HFFc6 (cell line): ENCODE data around the gene PTRH1. TPM values are rescaled to one million over a fixed set of nuclear protein-coding genes. Genes with fewer than 3 reads are reported as not detected.
"Not testable (repeated sequence)": the region's sequence is repeated elsewhere in the genome, so short reads cannot be mapped to it uniquely, and the experiment has no call there.

ENCODE experiments used
- DNase-seq: peaks from one replicate; pipeline ENCODE4 v3.0.0-alpha.2; 2018
- H3K27ac Mint-ChIP-seq: 2 replicates; pipeline ENCODE4 v1.8.0; 2020; ENCODE audit warnings: mild to moderate bottlenecking, mixed read lengths
- H3K27me3 Mint-ChIP-seq: 2 replicates; pipeline ENCODE4 v1.8.0; 2021; ENCODE audit warnings: mild to moderate bottlenecking, moderate library complexity, mixed read lengths; ENCODE audit not compliant: insufficient read depth
- H3K36me3 Mint-ChIP-seq: 2 replicates; pipeline ENCODE4 v1.8.0; 2021; ENCODE audit warnings: low read depth, mixed read lengths
- H3K4me1 Mint-ChIP-seq: 2 replicates; pipeline ENCODE4 v1.8.0; 2020; ENCODE audit warnings: low read depth, mixed read lengths
- H3K4me3 Mint-ChIP-seq: 2 replicates; pipeline ENCODE4 v1.8.0; 2020; ENCODE audit warnings: mild to moderate bottlenecking, moderate library complexity, mixed read lengths
- H3K9me3 Mint-ChIP-seq: 2 replicates; pipeline ENCODE4 v1.8.0; 2020; ENCODE audit warnings: mild to moderate bottlenecking, mixed read lengths
- total RNA-seq, 6 experiments: library from RNA; stranded (reverse); fragmentation: NEBNext Ultra II Directional; extraction: Animal tissue kit (Norgen Biotek cat#: 25700); gene quantifications; 2 replicates in 1 of 6; 3 replicates in 5 of 6; pipeline ENCODE4 v1.2.3, GENCODE V29; 2021
- TF ChIP-seq, protein P1 (sequence below): fragments of 200-600 bp; sonication (generic); IDR thresholded peaks from 2 replicates; pipeline ENCODE4 v1.5.0; 2021; ENCODE audit warnings: antibody characterized with exemption, mild to moderate bottlenecking

PTRH1 gene
- total RNA-seq, 6 experiments from 2014 or later, result 21.0 to 22.1 (median 21.5) TPM

DNA sequence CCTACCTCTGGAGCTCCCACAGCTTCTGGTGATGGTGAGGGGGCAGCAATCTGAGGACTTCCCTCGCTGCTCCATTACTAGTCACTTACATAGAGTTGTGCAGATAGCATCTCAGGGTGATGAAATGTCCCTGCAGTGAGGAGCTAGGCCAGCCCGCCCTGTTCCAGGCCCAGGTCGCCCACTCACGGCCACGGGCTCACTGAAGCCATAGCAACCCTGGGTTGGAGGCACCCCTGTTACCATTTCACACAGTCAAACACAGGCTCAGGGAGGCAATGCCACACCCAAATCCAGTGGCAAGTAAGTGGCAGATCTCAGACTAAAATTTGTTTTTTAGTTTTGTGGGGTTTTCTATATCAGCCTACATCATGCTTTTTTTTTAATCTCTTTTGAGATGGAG lies 43.4 kb upstream of the PTRH1 start:
- Mint-ChIP-seq H3K4me3 (no peak overlapping the region), H3K27me3 (peaks cover 28% of the 10 kb centered on the region), H3K27ac (no peak overlapping the region)

GRCh38 chr9:127756776-127757175 lies 41.3 kb upstream of the PTRH1 start:
- not testable (repeated sequence) for H3K9me3 Mint-ChIP-seq, H3K27ac Mint-ChIP-seq, H3K36me3 Mint-ChIP-seq, H3K4me3 Mint-ChIP-seq, DNase-seq, H3K4me1 Mint-ChIP-seq
- peaks cover 32% of the 10 kb centered on the region for H3K27me3 Mint-ChIP-seq

More for the DNA sequence above, 43.4 kb upstream of the PTRH1 start:
- TF ChIP-seq, protein P1, sequence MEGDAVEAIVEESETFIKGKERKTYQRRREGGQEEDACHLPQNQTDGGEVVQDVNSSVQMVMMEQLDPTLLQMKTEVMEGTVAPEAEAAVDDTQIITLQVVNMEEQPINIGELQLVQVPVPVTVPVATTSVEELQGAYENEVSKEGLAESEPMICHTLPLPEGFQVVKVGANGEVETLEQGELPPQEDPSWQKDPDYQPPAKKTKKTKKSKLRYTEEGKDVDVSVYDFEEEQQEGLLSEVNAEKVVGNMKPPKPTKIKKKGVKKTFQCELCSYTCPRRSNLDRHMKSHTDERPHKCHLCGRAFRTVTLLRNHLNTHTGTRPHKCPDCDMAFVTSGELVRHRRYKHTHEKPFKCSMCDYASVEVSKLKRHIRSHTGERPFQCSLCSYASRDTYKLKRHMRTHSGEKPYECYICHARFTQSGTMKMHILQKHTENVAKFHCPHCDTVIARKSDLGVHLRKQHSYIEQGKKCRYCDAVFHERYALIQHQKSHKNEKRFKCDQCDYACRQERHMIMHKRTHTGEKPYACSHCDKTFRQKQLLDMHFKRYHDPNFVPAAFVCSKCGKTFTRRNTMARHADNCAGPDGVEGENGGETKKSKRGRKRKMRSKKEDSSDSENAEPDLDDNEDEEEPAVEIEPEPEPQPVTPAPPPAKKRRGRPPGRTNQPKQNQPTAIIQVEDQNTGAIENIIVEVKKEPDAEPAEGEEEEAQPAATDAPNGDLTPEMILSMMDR, result no peak
- Mint-ChIP-seq H3K4me1 (no peaks in the 10 kb centered on the region), H3K36me3 (no peaks in the 10 kb centered on the region), H3K9me3 (no peaks in the 10 kb centered on the region)
- DNase-seq, result no peak

GRCh38 chr9:127756233-127756632 lies 40.8 kb upstream of the PTRH1 start:
- peaks cover 38% of the 10 kb centered on the region for H3K27me3 Mint-ChIP-seq

GRCh38 chr9:127755061-127756060 lies 39.9 kb upstream of the PTRH1 start:
- DNase-seq, result no peak
- Mint-ChIP-seq H3K27ac (no peak overlapping the region), H3K9me3 (no peaks in the 10 kb centered on the region), H3K4me3 (no peak overlapping the region), H3K27me3 (peaks cover 41% of the 10 kb centered on the region), H3K36me3 (no peaks in the 10 kb centered on the region), H3K4me1 (no peaks in the 10 kb centered on the region)
- TF ChIP-seq, protein P1, result no peak

More at GRCh38 chr9:127756233-127756632, 40.8 kb upstream of the PTRH1 start:
- Mint-ChIP-seq H3K27ac (no peak overlapping the region), H3K4me3 (no peak overlapping the region), H3K4me1 (no peaks in the 10 kb centered on the region), H3K9me3 (no peaks in the 10 kb centered on the region), H3K36me3 (no peaks in the 10 kb centered on the region)
- TF ChIP-seq, protein P1, result no peak
- no peak for DNase-seq

GRCh38 chr9:127754099-127755060 lies 38.9 kb upstream of the PTRH1 start:
- TF ChIP-seq, protein P1, result no peak
- H3K4me3 Mint-ChIP-seq, result no peak overlapping the region
- no peak for DNase-seq
- H3K27ac Mint-ChIP-seq, result no peak overlapping the region
- peaks cover 47% of the 10 kb centered on the region for H3K27me3 Mint-ChIP-seq
- no peaks in the 10 kb centered on the region for H3K9me3 Mint-ChIP-seq
- no peaks in the 10 kb centered on the region for H3K4me1 Mint-ChIP-seq
- H3K36me3 Mint-ChIP-seq, result no peaks in the 10 kb centered on the region
